Right renal pelvis (tissue), 4 donors: Measurements from ENCODE around the gene WWOX. TPM values are rescaled to one million over a fixed set of nuclear protein-coding genes. Genes with fewer than 3 reads are reported as not detected.

Experiments used
- DNase-seq, 4 donors: peaks; one replicate each; pipeline ENCODE4 v3.0.0-alpha.2; 2013; ENCODE audit warnings: low read depth in 4 of 4, low spot score in 3 of 4, missing footprints in 1 of 4
- polyA plus RNA-seq, 4 donors: library from polyadenylated mRNA; unstranded; fragments of 120-200 nt; gene quantifications; one replicate each; pipeline ENCODE4 v1.2.1, GENCODE V29; 2013; ENCODE audit not compliant: insufficient read length in 4 of 4

Gene WWOX
- polyA plus RNA-seq, 4 donors, result 36.7 to 43.9 (median 38.5) TPM

DNA sequence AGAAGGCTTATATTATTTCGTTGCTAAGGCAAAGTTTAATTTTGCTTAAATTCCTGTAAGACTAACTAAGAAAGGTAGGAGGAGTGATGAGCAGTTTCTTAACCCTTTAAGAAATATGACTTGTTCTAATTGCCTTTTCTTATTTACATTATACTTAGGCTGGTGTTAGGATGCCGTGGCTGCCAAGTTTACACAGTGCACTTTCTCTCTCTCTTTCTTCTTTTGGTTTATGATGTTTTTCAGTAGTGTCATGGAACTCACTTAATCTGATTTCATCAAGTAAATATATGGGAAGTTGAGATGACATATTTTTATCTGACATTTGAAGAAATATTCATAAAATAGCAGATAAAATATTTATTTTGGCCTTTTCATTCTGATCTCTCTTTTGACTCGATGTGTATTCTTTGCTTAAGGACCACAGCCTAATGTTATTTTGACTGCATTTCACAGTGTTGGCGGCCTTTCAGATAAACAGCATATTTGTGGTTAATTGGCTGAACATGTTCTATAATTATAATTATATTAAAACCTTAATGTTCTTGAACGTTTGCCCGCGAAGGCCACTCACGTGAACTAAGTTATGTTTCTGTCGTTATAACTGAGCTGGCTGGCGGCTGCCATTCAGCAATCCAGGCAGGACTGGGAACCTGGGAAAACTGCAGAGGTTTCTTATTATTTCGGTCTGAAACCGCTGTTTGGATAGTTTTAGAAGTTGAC, 191.6 kb downstream of the WWOX start:
- no peak for DNase-seq

- DNase-seq, result no peak
Observed at GRCh38 chr16:78291604-78292003, 192.2 kb downstream of the WWOX start.

- DNase-seq, result no peak
Observed at GRCh38 chr16:78292086-78292843, 192.8 kb downstream of the WWOX start.

DNA sequence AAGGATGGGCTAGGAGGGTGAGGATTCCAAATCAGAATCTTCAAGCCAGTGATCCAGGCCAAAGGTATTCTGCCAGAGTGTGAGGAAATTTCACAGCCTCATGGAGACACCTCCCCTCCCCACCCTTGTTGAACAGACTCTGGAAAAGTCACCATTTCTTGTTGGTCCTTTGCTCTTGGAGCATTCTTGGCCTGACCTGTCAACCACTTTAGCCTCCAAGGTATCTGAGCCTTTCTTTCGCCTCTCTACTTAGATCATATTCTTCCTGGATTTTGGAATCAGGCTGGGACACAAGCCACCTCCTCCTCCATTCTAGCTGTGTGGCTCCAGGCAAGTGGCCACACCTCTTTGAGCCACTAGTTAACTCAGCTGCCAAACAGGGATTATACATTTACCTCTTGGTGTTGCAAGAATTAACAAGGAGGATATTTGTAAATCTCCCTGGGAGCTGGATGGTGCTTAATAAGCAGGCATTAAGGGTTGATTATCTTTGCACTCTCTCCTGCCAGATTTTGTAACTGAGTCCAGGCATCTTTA, 193.5 kb downstream of the WWOX start:
- DNase-seq, result no peak

GRCh38 chr16:78294538-78295225, 195.2 kb downstream of the WWOX start:
- DNase-seq, result no peak

GRCh38 chr16:78297066-78297666, 197.7 kb downstream of the WWOX start:
- no peak for DNase-seq

GRCh38 chr16:78298986-78299385, 199.5 kb downstream of the WWOX start:
- no peak for DNase-seq

DNA sequence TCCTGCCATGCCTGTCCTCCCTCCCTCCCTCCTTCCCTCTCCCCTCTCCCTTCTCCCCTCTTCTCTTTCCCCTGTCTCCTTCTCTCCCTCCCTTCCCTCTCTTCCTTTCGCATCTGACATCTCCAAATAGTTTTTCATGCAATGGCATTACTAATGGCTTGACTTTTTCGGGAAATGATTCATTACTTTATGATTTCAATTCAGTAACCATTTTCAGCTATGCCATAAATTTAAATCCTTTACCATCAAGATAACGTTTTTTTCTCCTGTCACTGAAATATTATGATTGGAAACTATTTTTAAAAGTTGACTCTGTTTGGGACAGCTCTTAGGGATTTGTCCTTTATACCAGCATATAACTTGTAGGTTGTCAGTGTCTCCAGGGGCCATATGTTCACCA, 201.0 kb downstream of the WWOX start:
- DNase-seq, result no peak

DNA sequence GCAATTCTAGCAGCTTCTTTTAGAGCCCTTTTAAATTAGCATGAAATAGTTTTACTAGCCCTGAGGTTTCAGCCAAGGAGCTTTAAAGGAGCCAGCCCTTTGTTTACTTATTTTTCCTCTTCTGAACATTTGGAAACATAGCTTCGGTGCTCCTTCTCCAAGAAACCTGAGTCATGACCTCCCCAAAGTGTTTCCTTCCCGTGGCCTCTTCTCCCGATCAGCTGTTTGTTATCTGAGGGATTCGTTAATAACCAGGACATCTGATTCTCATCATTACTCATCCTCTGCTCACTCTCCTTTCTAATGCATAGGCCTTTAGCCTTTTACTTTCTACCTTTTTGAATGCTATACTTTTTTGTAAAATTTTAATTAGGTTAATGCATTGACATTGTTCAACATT, 204.5 kb downstream of the WWOX start:
- no peak for DNase-seq

DNA sequence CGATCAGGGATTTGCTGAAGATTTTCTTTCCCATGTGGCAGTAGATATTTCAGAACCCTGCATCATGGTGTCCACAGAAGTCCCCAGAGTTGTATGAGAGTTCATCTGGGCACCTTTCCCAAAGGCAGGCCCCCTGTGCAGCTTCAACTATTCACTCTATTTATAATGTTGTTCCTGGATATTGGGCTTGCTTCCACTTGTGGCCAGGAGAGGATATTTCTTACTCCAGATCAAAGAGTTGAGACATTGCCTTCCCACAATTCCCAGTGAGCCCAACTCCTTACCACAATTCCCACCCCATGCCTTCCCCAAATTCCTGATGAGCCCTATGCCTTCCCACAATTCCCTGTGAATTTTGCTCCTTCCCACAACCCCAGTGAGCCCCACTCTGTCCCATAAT, 206.9 kb downstream of the WWOX start:
- no peak for DNase-seq

DNA sequence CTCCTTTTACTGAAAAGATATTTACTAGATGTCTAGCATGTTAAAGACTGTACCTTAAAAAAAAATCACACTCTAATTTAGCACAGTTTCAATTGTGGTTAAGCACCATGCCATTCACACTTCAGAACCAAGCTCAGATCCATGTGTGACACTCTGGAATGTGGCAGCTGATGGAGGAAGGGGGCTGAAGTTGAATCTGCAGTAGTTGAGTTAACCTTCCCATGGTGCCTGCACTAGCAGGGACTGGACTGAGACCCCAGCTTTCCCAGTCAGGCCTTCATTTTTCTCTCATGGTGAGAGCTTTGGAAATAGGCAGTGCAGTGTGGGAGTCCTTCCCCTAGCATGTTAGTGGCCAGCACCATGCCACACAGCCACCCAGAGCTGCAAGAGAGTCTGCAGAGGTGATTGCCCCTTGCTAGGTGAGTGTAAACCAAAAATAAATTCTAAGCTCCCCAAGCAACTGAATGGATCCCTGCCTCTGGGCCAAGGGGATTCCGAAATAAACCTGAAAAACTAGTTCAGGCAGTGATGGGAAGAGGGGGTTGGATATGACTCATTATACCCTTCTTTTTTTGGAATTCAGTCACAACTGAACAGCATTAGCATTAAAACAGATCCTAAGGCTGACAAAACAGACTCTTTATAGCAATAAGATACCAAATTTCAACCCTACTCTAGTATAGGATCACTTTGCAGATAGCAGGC, 208.5 kb downstream of the WWOX start:
- no peak for DNase-seq

- DNase-seq, result no peak
Observed at GRCh38 chr16:78309763-78310162, 210.3 kb downstream of the WWOX start.

DNA sequence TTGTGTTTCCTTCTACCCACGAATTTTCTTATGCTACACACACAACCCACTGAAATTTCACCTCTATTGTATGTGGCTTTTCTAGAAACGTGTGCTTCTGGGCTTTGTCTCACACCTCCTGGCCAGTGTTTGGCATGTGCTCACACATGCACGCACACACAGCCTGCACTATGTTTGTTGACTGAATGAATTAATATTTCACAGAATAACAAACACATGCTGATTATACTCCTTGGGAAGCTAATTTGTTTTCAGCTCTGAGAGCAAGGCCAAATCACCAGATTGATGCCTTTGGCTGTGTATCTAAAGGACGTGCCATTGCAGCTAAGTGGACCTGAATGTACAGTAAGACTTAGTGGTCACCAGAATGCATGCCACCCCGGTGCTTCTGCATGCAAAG, 210.7 kb downstream of the WWOX start:
- no peak for DNase-seq

DNA sequence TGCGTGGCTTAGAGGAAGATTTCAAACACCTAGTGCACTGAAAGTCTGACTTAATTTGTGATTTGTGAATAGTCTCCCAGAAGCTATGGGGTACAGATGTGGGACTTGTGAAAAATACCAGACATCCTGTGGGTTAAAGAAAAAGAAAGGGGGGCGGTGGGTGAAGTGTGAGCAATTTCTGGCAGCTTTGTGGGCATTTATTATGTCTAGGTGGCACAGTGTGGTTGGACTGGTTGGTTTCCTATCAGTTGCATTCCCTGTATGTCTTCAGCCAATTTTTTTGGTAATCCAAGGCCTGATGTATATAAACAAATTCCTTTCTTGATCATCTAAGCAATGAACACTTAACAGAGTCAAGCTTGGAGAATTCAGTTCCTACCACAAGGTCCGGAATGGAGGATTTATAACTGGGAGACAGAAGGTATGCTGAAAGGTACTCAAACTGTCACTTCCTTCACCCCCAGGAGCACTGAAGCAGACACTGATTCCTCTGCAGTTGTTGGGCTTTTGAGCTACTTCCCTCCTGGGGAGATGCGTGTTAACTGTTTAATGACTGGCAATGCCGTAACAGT, 211.6 kb downstream of the WWOX start:
- peak in 1 of 4 donors; percentile 73 for DNase-seq

DNA sequence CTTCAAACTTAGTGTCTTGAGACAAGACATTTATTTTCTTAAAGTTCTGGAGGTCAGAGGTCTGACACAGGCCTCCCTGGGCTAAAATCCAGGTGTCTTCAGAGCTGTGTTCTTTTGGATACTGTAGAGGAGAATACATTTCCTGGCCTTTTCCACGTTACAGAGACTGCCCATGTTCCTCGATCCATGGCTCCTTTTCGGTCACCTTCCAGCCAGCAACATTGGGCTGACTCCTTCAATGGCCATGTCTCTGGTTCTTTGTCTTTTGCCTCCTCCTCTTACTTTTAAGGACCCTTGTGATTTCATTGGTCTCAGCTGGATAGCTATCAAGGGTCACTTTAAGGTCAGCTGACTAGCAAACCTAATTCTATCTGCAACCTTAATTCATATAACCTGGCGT, 212.4 kb downstream of the WWOX start:
- DNase-seq, result no peak

DNA sequence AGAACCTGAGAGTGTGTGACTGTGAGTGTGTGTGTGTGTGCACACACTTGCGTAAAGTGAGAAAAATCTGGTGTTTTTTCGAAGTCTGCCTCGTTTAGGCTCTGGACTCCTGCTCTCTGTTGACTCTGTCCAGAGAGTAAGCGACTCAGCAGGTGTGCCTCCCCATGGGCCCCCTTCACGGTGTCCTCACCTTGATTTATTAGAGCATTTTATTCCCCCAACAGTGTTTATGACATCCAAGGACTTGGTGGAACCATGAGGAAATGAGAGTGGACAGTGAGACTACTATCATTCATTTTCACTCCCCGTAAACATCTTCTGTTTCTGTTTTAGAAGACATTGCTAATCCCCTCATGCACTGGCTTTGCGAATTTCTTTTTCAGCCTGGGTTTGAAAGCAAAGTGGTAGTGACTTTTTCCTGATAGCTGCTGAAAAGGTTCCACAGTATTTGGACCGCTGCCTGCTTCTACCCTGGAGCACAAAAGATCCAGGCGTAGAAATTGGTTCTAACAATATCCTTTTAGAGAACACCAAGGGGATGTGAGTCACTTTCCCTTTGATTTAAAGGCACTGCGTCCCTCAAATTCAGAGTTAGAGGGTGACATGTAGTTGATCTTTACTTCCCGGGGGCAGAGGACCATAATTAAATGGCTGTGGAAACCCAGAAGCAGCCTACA, 218.2 kb downstream of the WWOX start:
- DNase-seq, result no peak

- DNase-seq, result no peak
Observed at GRCh38 chr16:78321620-78322360, 222.3 kb downstream of the WWOX start.

DNA sequence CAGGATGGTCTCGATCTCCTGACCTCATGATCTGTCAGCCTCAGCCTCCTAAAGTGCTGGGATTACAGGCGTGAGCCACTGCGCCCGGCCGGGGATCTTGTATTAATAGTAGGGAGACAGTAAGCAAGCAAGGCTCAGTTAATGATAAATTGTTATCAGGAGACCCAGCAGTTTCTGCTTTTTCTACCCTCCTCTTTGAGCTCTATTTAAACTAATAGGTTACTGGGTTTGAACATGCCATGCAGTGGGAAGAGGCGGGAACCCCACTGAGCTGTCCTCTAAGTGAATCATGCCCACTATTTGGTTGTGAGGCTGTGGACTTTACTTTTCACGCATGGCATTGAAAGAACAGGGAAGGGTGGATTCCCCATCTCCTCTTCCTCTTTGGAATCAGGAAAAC, 223.9 kb downstream of the WWOX start:
- no peak for DNase-seq
